ENCODE data around the gene GAS1.

DNA sequence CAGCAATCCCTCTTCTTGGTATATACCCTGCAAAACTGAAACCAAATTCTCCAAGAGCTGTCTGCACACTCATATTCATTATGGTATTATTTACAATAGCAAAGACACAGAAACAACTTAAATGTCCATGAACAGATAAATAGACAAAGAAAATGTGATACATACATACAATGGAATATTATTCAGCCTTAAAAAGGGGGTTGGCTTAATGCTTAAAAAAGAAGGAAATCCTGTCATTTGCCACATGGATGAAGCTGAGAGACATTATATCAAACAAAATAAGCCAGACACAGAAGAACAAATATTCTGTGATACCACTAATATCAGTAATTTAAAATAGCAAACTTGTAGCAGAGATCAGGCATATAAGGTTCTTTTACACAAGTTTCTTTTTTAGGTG lies 46.5 kb upstream of the GAS1 start:
- TF ChIP-seq, protein P1, sequence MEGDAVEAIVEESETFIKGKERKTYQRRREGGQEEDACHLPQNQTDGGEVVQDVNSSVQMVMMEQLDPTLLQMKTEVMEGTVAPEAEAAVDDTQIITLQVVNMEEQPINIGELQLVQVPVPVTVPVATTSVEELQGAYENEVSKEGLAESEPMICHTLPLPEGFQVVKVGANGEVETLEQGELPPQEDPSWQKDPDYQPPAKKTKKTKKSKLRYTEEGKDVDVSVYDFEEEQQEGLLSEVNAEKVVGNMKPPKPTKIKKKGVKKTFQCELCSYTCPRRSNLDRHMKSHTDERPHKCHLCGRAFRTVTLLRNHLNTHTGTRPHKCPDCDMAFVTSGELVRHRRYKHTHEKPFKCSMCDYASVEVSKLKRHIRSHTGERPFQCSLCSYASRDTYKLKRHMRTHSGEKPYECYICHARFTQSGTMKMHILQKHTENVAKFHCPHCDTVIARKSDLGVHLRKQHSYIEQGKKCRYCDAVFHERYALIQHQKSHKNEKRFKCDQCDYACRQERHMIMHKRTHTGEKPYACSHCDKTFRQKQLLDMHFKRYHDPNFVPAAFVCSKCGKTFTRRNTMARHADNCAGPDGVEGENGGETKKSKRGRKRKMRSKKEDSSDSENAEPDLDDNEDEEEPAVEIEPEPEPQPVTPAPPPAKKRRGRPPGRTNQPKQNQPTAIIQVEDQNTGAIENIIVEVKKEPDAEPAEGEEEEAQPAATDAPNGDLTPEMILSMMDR (IDR thresholded peaks at IDR 0.05; ENCODE audit: low read length), result no peak
- TF ChIP-seq EZH2 (optimal IDR thresholded peaks at IDR 0.05; ENCODE audit: low read depth, low read length), result no peak

All from MM.1S (cell line).